GDM1 (cell line): ENCODE measurements around the gene ARID5B.

Experiments used
- DNase-seq: peaks from one replicate; lab custom pipeline; 2025; lab: John Stamatoyannopoulos, UW

Gene ARID5B

GRCh38 chr10:61905837-61906561 is 4.5 kb downstream of the ARID5B start:
- DNase-seq: no peak

- no peak for DNase-seq
Observed at GRCh38 chr10:61906562-61906901, 5.0 kb downstream of the ARID5B start.

DNA sequence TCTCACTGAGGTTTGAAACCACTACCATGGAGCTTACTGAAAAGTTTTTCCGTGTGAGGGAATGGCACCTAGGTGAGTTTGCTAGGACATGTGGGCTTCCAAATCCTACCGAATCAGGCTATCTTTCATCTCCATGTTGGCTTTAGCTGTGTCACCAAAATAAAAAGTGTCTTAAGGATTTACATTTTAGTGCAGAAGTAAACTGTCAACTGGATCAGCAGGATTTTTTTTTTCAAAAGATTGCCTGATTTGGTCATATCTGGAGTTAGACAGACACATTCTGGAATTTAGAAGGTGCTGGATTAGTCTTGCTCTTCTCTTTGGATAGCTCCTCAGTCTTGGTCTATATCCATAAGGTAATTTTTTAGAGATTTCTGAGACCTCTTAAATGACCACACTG is 5.5 kb downstream of the ARID5B start:
- no peak for DNase-seq

GRCh38 chr10:61907587-61907986 is 6.1 kb downstream of the ARID5B start:
- DNase-seq: no peak

DNA sequence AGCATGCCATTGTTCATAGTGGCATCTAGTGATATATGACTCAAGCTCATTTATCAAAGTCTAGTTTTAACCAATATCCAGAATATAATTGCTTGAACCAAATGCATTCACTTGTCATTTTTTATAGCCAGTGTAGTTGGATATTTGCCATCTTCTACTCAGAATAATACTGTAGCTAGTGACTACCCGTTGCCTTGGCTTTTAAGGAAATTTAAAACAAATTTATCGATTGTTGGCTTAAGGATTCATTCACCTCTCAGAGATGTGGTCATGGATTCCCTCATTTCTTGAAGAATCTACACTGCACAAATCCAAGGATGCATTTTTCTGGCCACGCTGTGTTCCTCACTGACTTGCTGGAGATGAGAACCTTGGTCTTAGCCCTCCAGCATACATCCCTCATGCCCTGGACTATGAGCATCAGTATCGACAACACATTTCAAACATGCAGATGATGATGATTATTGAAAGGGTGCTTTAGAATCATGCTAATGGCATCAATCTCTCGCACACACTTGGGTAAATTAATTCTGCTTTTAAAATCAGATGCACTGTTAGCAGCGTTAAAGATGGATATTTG is 8.8 kb downstream of the ARID5B start:
- no peak for DNase-seq

GRCh38 chr10:61910894-61911293 is 9.4 kb downstream of the ARID5B start:
- DNase-seq: no peak

DNA sequence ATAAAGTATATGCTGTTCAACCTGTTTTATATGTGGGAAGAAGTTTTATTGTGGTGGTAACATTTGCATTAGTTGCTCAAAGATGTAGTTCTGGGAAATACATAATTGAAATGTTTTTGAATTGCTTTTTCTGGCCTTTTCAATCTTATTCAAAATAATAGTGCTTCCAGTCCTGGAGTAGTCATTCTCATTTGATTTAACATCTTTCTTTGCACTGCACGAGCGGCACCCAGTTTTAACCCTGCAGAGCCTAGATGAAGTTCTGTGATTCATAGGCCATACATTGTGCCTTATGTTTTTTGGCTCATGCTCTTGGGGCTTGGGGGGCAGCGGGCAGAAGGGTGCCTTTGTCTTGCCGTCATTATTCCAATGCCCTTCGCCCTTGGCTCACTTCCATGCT is 9.9 kb downstream of the ARID5B start:
- DNase-seq: no peak

- DNase-seq: no peak
Observed at GRCh38 chr10:61912981-61913380, 11.5 kb downstream of the ARID5B start.

DNA sequence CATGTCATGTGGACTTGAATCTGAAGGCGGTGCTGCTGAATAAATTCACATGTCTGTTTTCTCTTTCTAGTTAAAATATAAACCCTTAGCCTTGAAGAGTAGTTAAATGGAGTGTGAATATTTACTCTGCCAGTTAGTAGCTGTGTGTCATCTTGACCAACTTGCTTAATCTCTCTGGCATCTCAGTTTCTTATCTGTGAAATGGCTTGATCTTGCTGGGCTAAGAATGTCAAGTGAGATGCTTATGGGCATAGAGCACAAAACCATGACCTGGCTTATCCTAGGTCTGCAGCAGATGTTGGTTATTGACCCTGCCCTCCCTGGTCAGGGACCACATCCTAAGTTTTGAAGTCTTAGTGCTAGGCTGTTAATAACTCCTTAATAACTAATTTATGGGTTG is 16.6 kb downstream of the ARID5B start:
- no peak for DNase-seq

- no peak for DNase-seq
Observed at GRCh38 chr10:61918989-61919388, 17.5 kb downstream of the ARID5B start.

DNA sequence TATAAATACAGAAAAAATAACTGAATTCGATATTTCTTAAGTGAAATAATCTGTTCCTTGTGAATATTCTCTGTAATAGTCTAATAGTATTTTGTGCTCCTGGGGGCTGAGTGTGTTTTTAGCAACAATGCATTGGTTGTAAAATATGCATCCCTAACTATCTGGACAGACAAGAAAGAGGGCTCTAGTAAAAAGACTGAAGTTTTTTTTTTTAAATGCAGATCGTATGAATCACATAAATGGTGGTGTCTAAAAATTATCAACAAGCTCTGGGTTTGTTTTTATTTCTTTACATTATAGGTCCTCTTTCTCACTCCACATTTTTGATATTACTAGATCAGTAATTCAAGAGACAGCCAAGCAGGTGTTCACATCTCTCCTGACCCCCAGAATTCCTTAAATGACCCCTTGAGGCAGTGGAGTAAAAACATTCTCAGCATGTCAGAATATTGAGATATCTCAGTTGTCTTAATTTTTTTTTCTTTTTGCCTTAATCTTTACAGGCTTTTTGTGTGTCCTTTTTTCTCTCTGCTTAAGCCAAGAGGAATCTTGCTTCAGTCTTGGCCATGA is 18.2 kb downstream of the ARID5B start:
- DNase-seq: no peak

DNA sequence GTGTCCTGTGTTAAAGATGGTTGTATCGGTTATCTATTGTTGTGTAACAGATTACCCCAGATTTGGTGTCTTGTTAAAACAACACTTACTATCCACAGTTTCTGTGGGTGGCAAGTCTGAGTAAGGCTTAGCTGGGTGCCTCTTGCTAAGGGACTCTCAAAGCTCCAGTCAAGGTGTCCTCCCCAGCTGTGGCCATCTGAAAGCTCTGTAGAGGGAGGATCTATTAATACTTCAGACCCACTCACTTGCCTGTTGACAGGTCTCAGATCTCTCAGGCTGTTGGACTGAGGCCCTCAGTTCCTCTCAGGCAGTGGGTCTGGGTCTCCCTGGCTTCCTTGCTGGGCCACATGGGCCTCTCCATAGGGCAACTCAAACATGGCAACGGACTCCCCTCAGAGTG is 19.6 kb downstream of the ARID5B start:
- no peak for DNase-seq

DNA sequence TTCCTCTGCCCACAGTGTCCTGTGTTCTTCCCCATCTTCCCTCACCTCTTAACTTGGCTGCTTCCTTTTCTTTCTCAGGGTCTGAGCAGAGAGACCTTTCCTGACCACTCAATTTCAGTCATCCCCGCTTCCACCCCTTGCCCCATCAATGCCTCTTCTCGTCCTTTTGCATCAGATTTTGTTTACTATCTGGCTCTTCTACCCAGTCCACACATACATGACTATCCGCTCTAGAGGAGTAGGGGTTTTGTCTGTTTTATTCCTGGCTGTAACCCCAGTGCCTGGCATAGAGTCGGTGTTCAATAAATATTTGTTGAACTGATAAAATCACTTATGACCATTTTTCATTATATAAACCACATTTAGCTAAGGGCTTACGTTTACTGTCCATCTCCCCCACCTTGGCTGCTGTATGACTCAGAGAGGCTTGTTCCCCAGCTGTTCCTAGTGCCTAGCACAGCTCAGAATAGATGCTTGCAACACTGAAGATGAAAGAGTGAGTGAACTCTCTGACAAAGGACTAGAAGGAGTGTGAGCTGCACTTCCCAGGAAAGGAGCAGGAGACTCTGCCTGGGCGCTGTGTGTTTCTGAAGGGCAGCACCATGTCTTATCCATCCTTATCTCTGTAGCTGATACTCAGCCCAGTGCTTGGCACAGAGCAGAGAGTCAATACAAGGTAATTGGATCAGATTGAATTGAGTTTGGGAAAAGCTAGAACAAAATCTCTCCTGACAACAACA is 21.9 kb downstream of the ARID5B start:
- no peak for DNase-seq

GRCh38 chr10:61923950-61924274 is 22.4 kb downstream of the ARID5B start:
- DNase-seq: no peak

DNA sequence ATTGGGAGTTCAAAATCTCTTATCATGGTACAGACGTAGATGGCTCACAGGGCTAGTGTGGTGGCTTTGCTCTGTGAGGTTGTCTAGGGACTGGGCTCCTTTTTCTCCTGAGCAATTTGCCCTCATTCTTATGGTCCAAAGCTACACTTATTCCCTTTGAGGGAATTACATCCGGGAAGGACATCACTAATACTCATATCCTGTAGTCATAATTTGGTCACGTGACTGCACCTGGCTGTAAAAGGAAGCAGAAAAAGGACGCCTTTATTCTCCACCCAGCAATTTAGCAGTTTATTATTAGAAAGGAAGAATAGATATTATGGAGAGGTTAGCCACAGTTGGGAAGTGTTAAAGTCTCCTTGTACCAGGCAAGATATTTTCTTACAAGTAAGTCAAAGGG is 28.1 kb downstream of the ARID5B start:
- no peak for DNase-seq

GRCh38 chr10:61931620-61932332 is 30.3 kb downstream of the ARID5B start:
- DNase-seq: no peak

- no peak for DNase-seq
Observed at GRCh38 chr10:61933859-61934555, 32.5 kb downstream of the ARID5B start.

DNA sequence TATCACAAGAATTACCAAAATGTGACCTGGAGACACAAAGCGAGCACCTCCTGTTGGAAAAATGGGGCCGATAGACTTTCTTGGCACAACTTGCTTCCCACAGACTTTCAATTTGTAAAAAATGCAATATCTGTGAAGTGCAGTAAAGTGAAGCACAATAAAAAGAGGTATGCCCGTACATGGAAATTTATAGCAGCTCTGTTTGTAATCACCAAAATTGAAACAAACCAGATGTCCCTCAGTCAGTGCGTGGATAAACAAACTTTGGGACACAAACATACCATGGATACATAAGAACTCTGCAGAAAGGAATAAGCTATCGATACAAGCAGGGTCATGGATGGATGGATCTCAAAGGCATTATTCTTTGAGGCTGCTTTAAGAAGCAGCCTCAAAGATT is 33.6 kb downstream of the ARID5B start:
- DNase-seq: no peak

DNA sequence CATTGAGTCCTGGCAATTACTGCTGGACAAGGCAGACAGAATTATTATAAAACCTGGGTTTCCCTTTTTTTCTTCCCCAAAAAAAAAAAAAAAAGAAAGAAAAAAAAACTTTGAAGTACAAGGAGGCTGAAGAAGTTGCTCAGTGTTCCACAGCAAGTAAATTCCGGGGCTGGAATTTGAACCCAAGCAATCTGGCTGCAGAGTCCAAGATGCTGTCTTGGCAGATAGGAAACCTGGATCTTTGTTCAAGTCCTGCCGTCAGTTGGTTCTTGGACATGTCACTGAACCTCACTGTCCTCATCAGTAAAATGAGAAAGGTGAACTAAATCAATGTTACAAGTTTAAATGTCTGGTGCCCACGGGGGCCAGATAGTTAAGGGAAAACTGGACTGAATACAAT is 35.3 kb downstream of the ARID5B start:
- DNase-seq: no peak

DNA sequence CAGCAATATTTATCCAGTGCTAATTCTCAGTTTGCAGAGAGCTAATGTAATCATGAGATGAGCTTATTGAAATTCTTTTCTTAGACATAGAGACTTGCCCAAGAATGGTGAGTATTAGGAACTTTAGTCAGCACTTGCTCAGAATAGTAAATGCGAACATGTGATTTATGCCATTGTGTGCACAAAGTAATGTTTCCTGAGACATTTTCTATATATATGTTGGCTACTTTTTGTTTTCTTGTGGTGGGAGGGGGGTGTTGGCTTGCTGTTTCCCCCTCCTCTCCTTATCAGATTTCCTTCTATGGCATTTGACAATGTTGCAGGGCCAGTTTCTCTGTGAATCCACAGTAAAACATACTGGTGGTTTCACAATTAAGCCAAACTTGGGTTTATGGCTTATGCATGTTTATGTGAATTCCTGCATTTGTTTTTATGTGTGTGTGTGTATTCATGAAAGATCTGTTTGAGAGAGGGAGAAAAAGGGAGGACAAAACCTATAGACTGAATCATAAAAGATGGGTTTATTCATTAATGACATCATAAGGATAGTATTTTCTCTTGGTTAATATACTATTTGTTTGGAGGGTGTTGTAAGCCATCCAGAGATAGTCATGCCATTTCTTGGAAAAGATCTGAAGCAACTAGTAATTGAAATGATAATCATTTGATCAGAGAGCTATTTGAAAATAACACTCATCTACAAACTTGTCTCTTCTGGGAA is 36.3 kb downstream of the ARID5B start:
- no peak for DNase-seq

DNA sequence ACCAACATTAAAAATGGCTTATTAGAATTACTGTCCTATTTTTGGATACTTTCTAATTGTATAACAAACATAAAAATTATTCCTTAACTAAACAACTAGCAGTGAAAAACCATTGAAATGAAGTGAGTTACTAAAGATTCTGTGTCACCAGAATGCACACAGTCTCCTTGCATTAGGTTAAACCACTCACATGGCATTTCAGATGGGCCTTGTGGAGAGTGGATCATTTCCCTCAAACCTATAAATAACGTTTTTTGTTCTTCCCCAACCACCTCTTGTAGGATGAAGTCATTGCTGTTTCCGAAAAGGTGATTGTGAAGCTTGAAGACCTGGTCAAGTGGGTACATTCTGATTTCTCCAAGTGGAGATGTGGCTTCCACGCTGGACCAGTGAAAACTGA is 38.4 kb downstream of the ARID5B start:
- no peak for DNase-seq
